Measurements from ENCODE around the gene ARPC1A.

ARPC1A gene

GRCh38 chr7:99406557-99406956 lies 80.9 kb downstream of the ARPC1A start:
- Histone ChIP-seq H2BK15ac (ENCODE audit: low read length) (no peak overlapping the region), H3K27me3 (ENCODE audit: control insufficient read depth in 3 of 3, insufficient read depth in 3 of 3, low read depth in 1 of 3, low read length in 3 of 3) (no peaks in the 10 kb centered on the region), H2AK5ac (ENCODE audit: low read depth, low read length) (no peak overlapping the region), H2BK5ac (ENCODE audit: low read length) (no peak overlapping the region), H3K4me3 (ENCODE audit: low read length in 2 of 2) (peak overlapping the region in 1 of 2 donors; percentile 95), H3K4me2 (ENCODE audit: insufficient read depth, low read length, poor library complexity, severe bottlenecking) (no peak overlapping the region), H2BK12ac (ENCODE audit: low read length) (no peak overlapping the region), H3K27ac (replicated peaks; ENCODE audit: low read length) (no peak overlapping the region), H3K9ac (ENCODE audit: low read depth, low read length, poor library complexity) (no peak overlapping the region), H3K4me1 (ENCODE audit: control insufficient read depth in 2 of 2, insufficient read depth in 1 of 2, low read depth in 1 of 2, low read length in 2 of 2) (peaks cover 2 to 18% of the 10 kb centered on the region in 2 donors), H2AFZ (ENCODE audit: low read length) (no peak overlapping the region), H3K36me3 (replicated peaks in 1 of 2; ENCODE audit: control insufficient read depth in 2 of 2, insufficient read depth in 2 of 2, low read length in 2 of 2) (peaks cover 32 to 57% of the 10 kb centered on the region in 2 donors), H3K18ac (ENCODE audit: low read length) (no peak overlapping the region), H3K9me3 (replicated peaks in 1 of 2; ENCODE audit: control insufficient read depth in 2 of 2, insufficient read depth in 1 of 2, low read depth in 1 of 2, low read length in 2 of 2) (no peaks in the 10 kb centered on the region), H3K4ac (ENCODE audit: low read length) (no peak overlapping the region), H4K91ac (ENCODE audit: low read depth, low read length, poor library complexity) (no peak overlapping the region), H2BK120ac (ENCODE audit: low read depth, low read length) (no peak overlapping the region), H3K23ac (ENCODE audit: low read depth, low read length, poor library complexity) (no peak overlapping the region), H3K14ac (ENCODE audit: low read length) (no peak overlapping the region), H3K79me1 (ENCODE audit: low read depth, low read length) (peaks cover 22% of the 10 kb centered on the region), H4K8ac (ENCODE audit: low read depth, low read length) (no peak overlapping the region)
- DNase-seq (ENCODE audit: low spot score) = no peak
- WGBS, 2 donors (ENCODE audit: extremely low coverage in 2 of 2, insufficient read length in 2 of 2, insufficient replicate concordance in 1 of 2) = no CpG with 5 or more reads among the region's 1 CpG

GRCh38 chr7:99407872-99408378 lies 82.2 kb downstream of the ARPC1A start:
- no peak overlapping the region for H2BK12ac ChIP-seq (ENCODE audit: low read length)
- WGBS, 2 donors (ENCODE audit: extremely low coverage in 2 of 2, insufficient read length in 2 of 2, insufficient replicate concordance in 1 of 2) = no CpG with 5 or more reads among the region's 28 CpGs
- DNase-seq (ENCODE audit: low spot score) = no peak

GRCh38 chr7:99408379-99409191 lies 82.9 kb downstream of the ARPC1A start, which contains the start of the genes BUD31 and PDAP1:
TSS of gene BUD31 (plus strand) at chr7:99408969. CDS start at chr7:99411093, 2,124 bp downstream.
TSS of gene PDAP1 (minus strand) at chr7:99408597. CDS start at chr7:99408548, 49 bp downstream.
- Histone ChIP-seq H3K36me3 (replicated peaks in 1 of 2; ENCODE audit: control insufficient read depth in 2 of 2, insufficient read depth in 2 of 2, low read length in 2 of 2) (peaks cover 27 to 57% of the 10 kb centered on the region in 2 donors), H2AK5ac (ENCODE audit: low read depth, low read length) (peak within 1 kb of the TSS; percentile 38), H3K14ac (ENCODE audit: low read length) (peak within 1 kb of the TSS; percentile 65), H3K4me2 (ENCODE audit: insufficient read depth, low read length, poor library complexity, severe bottlenecking) (peak within 1 kb of the TSS; percentile 66), H3K27ac (replicated peaks; ENCODE audit: low read length) (peak within 1 kb of the TSS; percentile 96), H3K23ac (ENCODE audit: low read depth, low read length, poor library complexity) (peak within 1 kb of the TSS; percentile 56), H3K4me1 (ENCODE audit: control insufficient read depth in 2 of 2, insufficient read depth in 1 of 2, low read depth in 1 of 2, low read length in 2 of 2) (peaks cover 2 to 18% of the 10 kb centered on the region in 2 donors), H3K4ac (ENCODE audit: low read length) (no peak within 1 kb of the TSS), H3K9ac (ENCODE audit: low read depth, low read length, poor library complexity) (peak within 1 kb of the TSS; percentile 97), H3K4me3 (ENCODE audit: low read length in 2 of 2) (peak within 1 kb of the TSS; percentile 95 to 98), H2BK12ac (ENCODE audit: low read length) (no peak within 1 kb of the TSS), H2BK120ac (ENCODE audit: low read depth, low read length) (peak within 1 kb of the TSS; percentile 5), H3K9me3 (replicated peaks in 1 of 2; ENCODE audit: control insufficient read depth in 2 of 2, insufficient read depth in 1 of 2, low read depth in 1 of 2, low read length in 2 of 2) (no peaks in the 10 kb centered on the region), H3K18ac (ENCODE audit: low read length) (peak within 1 kb of the TSS; percentile 99), H2BK15ac (ENCODE audit: low read length) (no peak within 1 kb of the TSS), H3K79me1 (ENCODE audit: low read depth, low read length) (peaks cover 22% of the 10 kb centered on the region), H2AFZ (ENCODE audit: low read length) (peak within 1 kb of the TSS; percentile 95), H3K27me3 (ENCODE audit: control insufficient read depth in 3 of 3, insufficient read depth in 3 of 3, low read depth in 1 of 3, low read length in 3 of 3) (no peaks in the 10 kb centered on the region), H2BK5ac (ENCODE audit: low read length) (peak within 1 kb of the TSS; percentile 79), H4K8ac (ENCODE audit: low read depth, low read length) (no peak within 1 kb of the TSS), H4K91ac (ENCODE audit: low read depth, low read length, poor library complexity) (no peak within 1 kb of the TSS)
- peak; percentile 97 for DNase-seq (ENCODE audit: low spot score)
- WGBS, 2 donors (ENCODE audit: extremely low coverage in 2 of 2, insufficient read length in 2 of 2, insufficient replicate concordance in 1 of 2) = no CpG with 5 or more reads among the region's 72 CpGs

More at GRCh38 chr7:99407872-99408378, 82.2 kb downstream of the ARPC1A start:
- no peak overlapping the region for H3K4ac ChIP-seq (ENCODE audit: low read length)
- H4K91ac ChIP-seq (ENCODE audit: low read depth, low read length, poor library complexity) = no peak overlapping the region
- H3K4me1 ChIP-seq (ENCODE audit: control insufficient read depth in 2 of 2, insufficient read depth in 1 of 2, low read depth in 1 of 2, low read length in 2 of 2) = peaks cover 2 to 18% of the 10 kb centered on the region in 2 donors
- peak overlapping the region; percentile 56 for H3K23ac ChIP-seq (ENCODE audit: low read depth, low read length, poor library complexity)
- H3K14ac ChIP-seq (ENCODE audit: low read length) = peak overlapping the region; percentile 65
- H3K9me3 ChIP-seq (replicated peaks in 1 of 2; ENCODE audit: control insufficient read depth in 2 of 2, insufficient read depth in 1 of 2, low read depth in 1 of 2, low read length in 2 of 2) = no peaks in the 10 kb centered on the region
- H3K36me3 ChIP-seq (replicated peaks in 1 of 2; ENCODE audit: control insufficient read depth in 2 of 2, insufficient read depth in 2 of 2, low read length in 2 of 2) = peaks cover 30 to 57% of the 10 kb centered on the region in 2 donors
- peak overlapping the region; percentile 38 for H2AK5ac ChIP-seq (ENCODE audit: low read depth, low read length)
- H4K8ac ChIP-seq (ENCODE audit: low read depth, low read length) = no peak overlapping the region
- no peak overlapping the region for H2BK15ac ChIP-seq (ENCODE audit: low read length)
- H3K27me3 ChIP-seq (ENCODE audit: control insufficient read depth in 3 of 3, insufficient read depth in 3 of 3, low read depth in 1 of 3, low read length in 3 of 3) = no peaks in the 10 kb centered on the region
- H2BK5ac ChIP-seq (ENCODE audit: low read length) = peak overlapping the region; percentile 79
- peak overlapping the region; percentile 5 for H2BK120ac ChIP-seq (ENCODE audit: low read depth, low read length)
- H2AFZ ChIP-seq (ENCODE audit: low read length) = peak overlapping the region; percentile 95
- H3K4me3 ChIP-seq (ENCODE audit: low read length in 2 of 2) = peak overlapping the region; percentile 95 to 98
- peak overlapping the region; percentile 56 for H3K4me2 ChIP-seq (ENCODE audit: insufficient read depth, low read length, poor library complexity, severe bottlenecking)
- peak overlapping the region; percentile 95 for H3K9ac ChIP-seq (ENCODE audit: low read depth, low read length, poor library complexity)
- H3K79me1 ChIP-seq (ENCODE audit: low read depth, low read length) = peaks cover 22% of the 10 kb centered on the region
- peak overlapping the region; percentile 96 for H3K18ac ChIP-seq (ENCODE audit: low read length)
- H3K27ac ChIP-seq (replicated peaks; ENCODE audit: low read length) = peak overlapping the region; percentile 63

- peak overlapping the region; percentile 95 to 98 for H3K4me3 ChIP-seq (ENCODE audit: low read length in 2 of 2)
- no CpG with 5 or more reads among the region's 18 CpGs for WGBS, 2 donors (ENCODE audit: extremely low coverage in 2 of 2, insufficient read length in 2 of 2, insufficient replicate concordance in 1 of 2)
- peak overlapping the region; percentile 95 for H2AFZ ChIP-seq (ENCODE audit: low read length)
- H3K9me3 ChIP-seq (replicated peaks in 1 of 2; ENCODE audit: control insufficient read depth in 2 of 2, insufficient read depth in 1 of 2, low read depth in 1 of 2, low read length in 2 of 2) = no peaks in the 10 kb centered on the region
- peaks cover 22% of the 10 kb centered on the region for H3K79me1 ChIP-seq (ENCODE audit: low read depth, low read length)
- H3K36me3 ChIP-seq (replicated peaks in 1 of 2; ENCODE audit: control insufficient read depth in 2 of 2, insufficient read depth in 2 of 2, low read length in 2 of 2) = peaks cover 21 to 57% of the 10 kb centered on the region in 2 donors
- no peak for DNase-seq (ENCODE audit: low spot score)
- H3K4me2 ChIP-seq (ENCODE audit: insufficient read depth, low read length, poor library complexity, severe bottlenecking) = peak overlapping the region; percentile 66
- no peak overlapping the region for H4K8ac ChIP-seq (ENCODE audit: low read depth, low read length)
- no peak overlapping the region for H2BK15ac ChIP-seq (ENCODE audit: low read length)
- H2AK5ac ChIP-seq (ENCODE audit: low read depth, low read length) = no peak overlapping the region
- no peak overlapping the region for H3K4ac ChIP-seq (ENCODE audit: low read length)
- peak overlapping the region; percentile 51 for H3K18ac ChIP-seq (ENCODE audit: low read length)
- H3K27ac ChIP-seq (replicated peaks; ENCODE audit: low read length) = peak overlapping the region; percentile 82
- no peak overlapping the region for H2BK120ac ChIP-seq (ENCODE audit: low read depth, low read length)
- H3K14ac ChIP-seq (ENCODE audit: low read length) = no peak overlapping the region
- no peak overlapping the region for H3K23ac ChIP-seq (ENCODE audit: low read depth, low read length, poor library complexity)
- H4K91ac ChIP-seq (ENCODE audit: low read depth, low read length, poor library complexity) = no peak overlapping the region
- H3K4me1 ChIP-seq (ENCODE audit: control insufficient read depth in 2 of 2, insufficient read depth in 1 of 2, low read depth in 1 of 2, low read length in 2 of 2) = peaks cover 2 to 18% of the 10 kb centered on the region in 2 donors
- no peak overlapping the region for H2BK12ac ChIP-seq (ENCODE audit: low read length)
- H3K27me3 ChIP-seq (ENCODE audit: control insufficient read depth in 3 of 3, insufficient read depth in 3 of 3, low read depth in 1 of 3, low read length in 3 of 3) = no peaks in the 10 kb centered on the region
- peak overlapping the region; percentile 79 for H2BK5ac ChIP-seq (ENCODE audit: low read length)
- peak overlapping the region; percentile 91 for H3K9ac ChIP-seq (ENCODE audit: low read depth, low read length, poor library complexity)
Observed at GRCh38 chr7:99409192-99409572, 83.5 kb downstream of the ARPC1A start.
